ENCODE measurements around the gene STT3A.

DNA sequence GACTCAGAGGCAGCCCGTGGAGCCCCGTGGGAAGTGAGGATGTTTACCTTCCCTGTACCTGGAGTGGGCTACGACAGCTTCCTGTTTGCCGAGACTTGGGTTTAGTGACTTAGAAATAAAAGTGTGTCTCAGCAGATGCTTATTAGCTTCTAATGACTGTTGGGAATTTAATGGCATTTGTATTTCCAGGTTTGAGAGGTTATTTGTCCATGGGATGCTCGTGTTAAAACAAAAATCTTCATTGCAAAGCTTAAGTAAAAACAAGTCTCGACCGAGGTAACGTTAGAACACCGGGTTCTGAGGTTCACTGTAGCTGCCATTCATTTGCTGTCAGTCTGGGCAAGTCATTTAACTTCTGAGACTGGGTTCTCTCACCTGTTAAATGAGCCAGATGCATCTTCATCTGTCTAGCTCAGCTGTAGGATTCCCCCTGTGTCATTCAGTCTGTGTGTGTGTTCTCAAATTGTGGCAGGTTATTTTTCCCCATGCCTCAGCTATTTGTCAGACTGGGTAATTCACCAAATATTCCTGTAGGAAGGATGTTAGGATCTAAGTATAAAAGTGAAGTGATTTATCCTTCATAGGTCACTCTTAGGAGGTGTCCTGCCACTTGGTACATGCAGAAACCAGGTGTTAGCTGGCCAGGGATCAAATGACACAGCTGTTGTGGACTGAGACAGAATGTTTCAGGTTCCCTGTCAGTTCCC lies 22.6 kb upstream of the STT3A start:
- no peak for TF ChIP-seq EZH2 (IDR thresholded peaks at IDR 0.05; ENCODE audit: borderline replicate concordance, low read length)
- TF ChIP-seq, protein P1, sequence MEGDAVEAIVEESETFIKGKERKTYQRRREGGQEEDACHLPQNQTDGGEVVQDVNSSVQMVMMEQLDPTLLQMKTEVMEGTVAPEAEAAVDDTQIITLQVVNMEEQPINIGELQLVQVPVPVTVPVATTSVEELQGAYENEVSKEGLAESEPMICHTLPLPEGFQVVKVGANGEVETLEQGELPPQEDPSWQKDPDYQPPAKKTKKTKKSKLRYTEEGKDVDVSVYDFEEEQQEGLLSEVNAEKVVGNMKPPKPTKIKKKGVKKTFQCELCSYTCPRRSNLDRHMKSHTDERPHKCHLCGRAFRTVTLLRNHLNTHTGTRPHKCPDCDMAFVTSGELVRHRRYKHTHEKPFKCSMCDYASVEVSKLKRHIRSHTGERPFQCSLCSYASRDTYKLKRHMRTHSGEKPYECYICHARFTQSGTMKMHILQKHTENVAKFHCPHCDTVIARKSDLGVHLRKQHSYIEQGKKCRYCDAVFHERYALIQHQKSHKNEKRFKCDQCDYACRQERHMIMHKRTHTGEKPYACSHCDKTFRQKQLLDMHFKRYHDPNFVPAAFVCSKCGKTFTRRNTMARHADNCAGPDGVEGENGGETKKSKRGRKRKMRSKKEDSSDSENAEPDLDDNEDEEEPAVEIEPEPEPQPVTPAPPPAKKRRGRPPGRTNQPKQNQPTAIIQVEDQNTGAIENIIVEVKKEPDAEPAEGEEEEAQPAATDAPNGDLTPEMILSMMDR (IDR thresholded peaks at IDR 0.05; ENCODE audit: low read length): no peak

Measured in OCI-LY1 (cell line).